Heart left ventricle (tissue), 16 donors: Measurements from ENCODE around the gene PHC3. TPM values are rescaled to one million over a fixed set of nuclear protein-coding genes. Genes with fewer than 3 reads are reported as not detected.
A peak's percentile ranks its signal among the peaks of the same experiment; 100 is the strongest.

Source experiments
- ATAC-seq, 4 donors: fragments of 200-7000 bp; cut with Tn5 transposase; one replicate each; pipeline ENCODE4 v1.9.1; 2020 to 2022; ENCODE audit warnings: moderate library complexity in 4 of 4, mild to moderate bottlenecking in 3 of 4, moderate number of reproducible peaks in 1 of 4
- DNase-seq, 5 donors: peaks; one replicate each; pipeline ENCODE4 v3.0.0-alpha.2; 2020
- H3K27ac ChIP-seq, 12 donors: fragments of 200-600 bp; sonication (generic) in 4 of 12; one replicate each; pipeline versions ENCODE4 v1.5.0 to v1.8.0; 2016 to 2022; ENCODE audit warnings: mild to moderate bottlenecking in 2 of 12
- H3K27me3 ChIP-seq, 9 donors: fragments of 200-600 bp; sonication (generic) in 2 of 9; one replicate each; pipeline versions ENCODE4 v1.5.1 to v1.8.0; 2016 to 2022; ENCODE audit warnings: mild to moderate bottlenecking in 3 of 9
- H3K36me3 ChIP-seq, 9 donors: fragments of 200-600 bp; sonication (generic) in 2 of 9; one replicate each; pipeline versions ENCODE4 v1.5.0 to v1.8.0; 2018 to 2022; ENCODE audit warnings: mild to moderate bottlenecking in 2 of 9
- H3K4me1 ChIP-seq, 12 donors: fragments of 200-600 bp; sonication (generic) in 4 of 12; one replicate each; pipeline versions ENCODE4 v1.5.0 to v1.8.0; 2016 to 2022; ENCODE audit warnings: mild to moderate bottlenecking in 3 of 12
- H3K4me3 ChIP-seq, 12 donors: fragments of 200-600 bp; sonication (generic) in 4 of 12; one replicate each; pipeline versions ENCODE4 v1.5.0 to v1.8.0; 2017 to 2022; ENCODE audit warnings: mild to moderate bottlenecking in 9 of 12, moderate library complexity in 4 of 12
- H3K9me3 ChIP-seq, 12 donors: fragments of 200-600 bp; sonication (generic) in 4 of 12; one replicate each; pipeline versions ENCODE4 v1.5.0 to v1.8.0; 2016 to 2022; ENCODE audit warnings: mild to moderate bottlenecking in 1 of 12
- CTCF ChIP-seq, 12 donors: fragments of 200-600 bp; sonication (generic) in 4 of 12; IDR thresholded peaks; one replicate each; pipeline versions ENCODE4 v1.5.0 to v1.8.0; 2018 to 2022; ENCODE audit warnings: antibody characterized with exemption in 12 of 12, mild to moderate bottlenecking in 5 of 12
- POLR2A ChIP-seq, 2 donors: fragments of 450-650 bp; IDR thresholded peaks; one replicate each; pipeline ENCODE4 v1.6.1; 2017; ENCODE audit warnings: antibody characterized with exemption in 2 of 2, mild to moderate bottlenecking in 2 of 2, moderate library complexity in 2 of 2
- WGBS, 4 donors: extraction: QIAGEN DNeasy Blood & Tissue Kit in 2 of 4; methylation state at CpG; one replicate each; pipeline versions ENCODE4 v1.1.5 to v1.1.7; 2013 to 2018; 5-methylcytosine and 5-hydroxymethylcytosine counted together
- intact Hi-C, 10 donors: fragments of 100-400 bp; cut with DNase I; formaldehyde crosslinking; loops; one replicate each; pipeline versions ENCODE4 v1.11.1 to v1.14.2; 2022
- polyA plus RNA-seq, 2 donors: library from polyadenylated mRNA; stranded (reverse); fragments of 200-250 nt; gene quantifications; one replicate each; pipeline ENCODE4 v1.2.3, GENCODE V29; 2013
- total RNA-seq, 9 donors: library from RNA; depleted of rRNA in 2 of 9; stranded (reverse); fragments of >200 nt in 2 of 9; fragmentation: NEBNext Ultra II Directional in 3 of 9; extraction: Animal tissue kit (Norgen Biotek cat#: 25700) in 3 of 9; gene quantifications; one replicate each; pipeline versions ENCODE4 v1.1.0 to v1.2.4, GENCODE V29; 2016 to 2023
- donor health status: ischemic (EF 13 %, LVEDD 7.1; RV severe dilation, severe dysfunction).
- donor health status: healthy with polysubstance abuse.
- donor health status: DM: no; HTN: yes; CAD: no.
- donor health status: DM: no; HTN: no; CAD: no.
- donor health status: ischemic (EF 25% LVEDD 6.9; RV normal size, moderate dysfunction).
- donor health status: ischemic (EF 25% LVEDD 5.7; RV mildly dilated, moderate dysfunction).
- donor health status: healthy.
- donor health status: DM: yes; HTN: yes; CAD: no.
- donor health status: ischemic (EF 35%, LVEDD 5.7; RV mildly dilated, moderate dysfunction).
- donor health status: nonischemic (EF 11% LVEDD 7.7; RV severe dilation, severe dysfunction).
- donor health status: DM: yes; HTN: yes; CAD: no.
- donor health status: PGD.
- donor health status: ischemic (EF 29% LVEDD 5.4; RV normal size, mild dysfunction).
- donor health status: nonischemic (EF 23%, LVEDD 6.1; RV moderate dilation, normal function).

Gene PHC3
- total and polyA plus RNA-seq, 11 donors = 5.7 to 83.8 (median 42.4) TPM

DNA sequence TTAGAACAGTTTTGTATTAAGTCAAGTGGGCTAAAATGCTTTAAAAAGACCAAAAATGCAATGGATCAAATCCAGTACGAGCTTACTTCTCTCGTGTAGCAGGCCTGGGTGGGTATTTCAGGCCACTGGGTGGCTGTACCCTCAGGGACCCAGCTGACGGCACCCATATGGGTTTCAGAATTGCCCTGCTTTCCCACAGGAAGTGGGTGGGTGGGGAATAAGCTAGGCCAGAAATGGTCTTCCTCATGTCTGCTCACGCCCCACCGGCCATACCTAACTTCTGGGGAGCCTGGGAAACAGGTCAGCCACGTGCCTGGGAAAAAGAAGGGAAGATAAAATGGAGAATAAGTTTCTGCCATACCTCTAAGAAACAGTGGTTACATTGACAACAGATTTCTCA is 123.4 kb downstream of the PHC3 start:
- WGBS, 4 donors = 79 to 88% (median 83%) methylated on average over 6 of the region's 6 CpGs
- intact Hi-C loops = no loop called here
- Histone ChIP-seq H3K4me3 (no peak overlapping the region), H3K27me3 (no peaks in the 10 kb centered on the region), H3K36me3 (no peaks in the 10 kb centered on the region), H3K9me3 (no peaks in the 10 kb centered on the region), H3K4me1 (peaks cover 0 to 6% (median 0%) of the 10 kb centered on the region in 12 donors), H3K27ac (no peak overlapping the region)
- DNase-seq = no peak
- no peak for ATAC-seq
- no peak for TF ChIP-seq POLR2A (IDR thresholded peaks at IDR 0.05)
- no peak for TF ChIP-seq CTCF (IDR thresholded peaks at IDR 0.05)

- intact Hi-C loops = no loop called here
- Histone ChIP-seq H3K36me3 (no peaks in the 10 kb centered on the region), H3K4me3 (no peak overlapping the region), H3K27ac (no peak overlapping the region), H3K9me3 (no peaks in the 10 kb centered on the region), H3K4me1 (peaks cover 0 to 6% (median 0%) of the 10 kb centered on the region in 12 donors), H3K27me3 (no peaks in the 10 kb centered on the region)
- TF ChIP-seq CTCF (IDR thresholded peaks at IDR 0.05) (no peak), POLR2A (IDR thresholded peaks at IDR 0.05) (no peak)
- DNase-seq (peak in 1 of 5 donors; percentile 35), ATAC-seq (peak in 2 of 4 donors; percentile 33 to 57)
- 40 to 64% (median 57%) methylated on average over 3 of the region's 3 CpGs for WGBS, 4 donors
These were observed 124.0 kb downstream of the PHC3 start for GRCh38 chr3:170057550-170057949.

GRCh38 chr3:170056710-170057454 is 124.7 kb downstream of the PHC3 start:
- TF ChIP-seq POLR2A (IDR thresholded peaks at IDR 0.05) = no peak
- no peak for TF ChIP-seq CTCF (IDR thresholded peaks at IDR 0.05)
- WGBS, 4 donors = 92 to 95% (median 94%) methylated on average over 3 of the region's 3 CpGs
- Histone ChIP-seq H3K27me3 (no peaks in the 10 kb centered on the region), H3K9me3 (no peaks in the 10 kb centered on the region), H3K4me3 (no peak overlapping the region), H3K36me3 (no peaks in the 10 kb centered on the region), H3K27ac (no peak overlapping the region), H3K4me1 (peaks cover 0 to 6% (median 0%) of the 10 kb centered on the region in 12 donors)
- intact Hi-C loops = no loop called here
- ATAC-seq = no peak
- no peak for DNase-seq

DNA sequence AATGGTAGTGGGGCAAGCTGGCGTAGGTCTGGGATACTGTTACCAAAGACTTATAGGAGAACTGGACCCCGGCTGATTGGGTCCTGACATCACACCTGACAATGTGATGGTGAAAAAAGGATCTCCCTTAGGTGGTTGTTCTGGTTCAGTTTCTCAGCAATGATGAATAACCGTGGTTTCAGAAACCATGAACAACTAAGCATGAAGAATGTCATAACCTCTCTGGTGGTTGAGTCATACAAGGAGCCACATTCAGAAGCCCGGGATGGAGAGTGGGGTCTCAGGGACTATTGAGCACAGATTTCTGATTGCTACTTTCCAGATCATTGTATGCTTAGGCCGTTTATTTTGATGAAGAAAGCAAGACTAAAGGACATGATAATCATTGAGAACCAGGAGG is 126.3 kb downstream of the PHC3 start:
- TF ChIP-seq POLR2A (IDR thresholded peaks at IDR 0.05) (no peak), CTCF (IDR thresholded peaks at IDR 0.05) (no peak)
- ATAC-seq (no peak), DNase-seq (no peak)
- H3K27ac ChIP-seq = no peak overlapping the region
- H3K9me3 ChIP-seq = no peaks in the 10 kb centered on the region
- H3K4me1 ChIP-seq = peaks cover 0 to 6% (median 0%) of the 10 kb centered on the region in 12 donors
- intact Hi-C loops = no loop called here
- H3K4me3 ChIP-seq = no peak overlapping the region
- no peaks in the 10 kb centered on the region for H3K27me3 ChIP-seq
- WGBS, 4 donors = 88 to 93% (median 90%) methylated on average over 5 of the region's 5 CpGs
- H3K36me3 ChIP-seq = no peaks in the 10 kb centered on the region
